Measurements from ENCODE around the gene CAMK2D. TPM values are rescaled to one million over a fixed set of nuclear protein-coding genes. Genes with fewer than 3 reads are reported as not detected.

CAMK2D gene
- total and polyA plus RNA-seq, 2 experiments from 2014 or later = 4.9 to 14.6 TPM

- no peaks in the 10 kb centered on the region for H3K79me2 ChIP-seq (replicated peaks; ENCODE audit: insufficient read depth)
- no peaks in the 10 kb centered on the region for H3K4me1 ChIP-seq (ENCODE audit: insufficient read depth)
- no peaks in the 10 kb centered on the region for H3K27me3 ChIP-seq (ENCODE audit: insufficient read depth)
- TF ChIP-seq EZH2phosphoT487 (IDR thresholded peaks at IDR 0.05; ENCODE audit: unreplicated experiment) (no peak), NANOG (IDR thresholded peaks at IDR 0.05; ENCODE audit: borderline replicate concordance) (no peak), ETS1 (IDR thresholded peaks at IDR 0.05) (no peak), REST (IDR thresholded peaks at IDR 0.05; ENCODE audit: unreplicated experiment) (no peak), POLR2AphosphoS5 (IDR thresholded peaks at IDR 0.05; ENCODE audit: low read depth) (no peak), ZNF331 (CRISPR knock-in tag; IDR thresholded peaks at IDR 0.05; ENCODE audit: low read depth) (no peak), JUNB (IDR thresholded peaks at IDR 0.05; ENCODE audit: unreplicated experiment) (no peak), ZNF462 (CRISPR knock-in tag; IDR thresholded peaks at IDR 0.05) (no peak), CTCF (conservative IDR thresholded peaks at IDR 0.05; ENCODE audit: low read depth in 2 of 2) (no peak), CREB1 (CRISPR knock-in tag; IDR thresholded peaks at IDR 0.05; ENCODE audit: low read depth) (no peak), EZH2 (IDR thresholded peaks at IDR 0.05; ENCODE audit: low read depth, unreplicated experiment) (no peak), ZNF114 (CRISPR knock-in tag; IDR thresholded peaks at IDR 0.05) (no peak), STAT1 (IDR thresholded peaks at IDR 0.05; ENCODE audit: unreplicated experiment) (no peak)
- H3F3A ChIP-seq (replicated peaks; ENCODE audit: low read depth) = no peaks in the 10 kb centered on the region
- Mint-ChIP-seq H3K36me3 (ENCODE audit: low read depth) (no peaks in the 10 kb centered on the region; the same call in 2 of the 3 replicates), H3K4me1 (peaks cover 12% of the 10 kb centered on the region), H3K27me3 (ENCODE audit: insufficient read depth, low read depth, poor library complexity) (no peaks in the 10 kb centered on the region), H3K9me3 (no peaks in the 10 kb centered on the region; the same call in 2 of the 3 replicates), H3K27ac (no peak overlapping the region), H3K4me3 (no peak overlapping the region)
- H3K36me3 ChIP-seq (ENCODE audit: insufficient read depth) = no peaks in the 10 kb centered on the region
- no peak overlapping the region for H3K27ac ChIP-seq (ENCODE audit: low read depth)
- DNase-seq (ENCODE audit: low spot score) (no peak), ATAC-seq (no peak)
- H3K9me2 ChIP-seq (ENCODE audit: insufficient read depth) = peaks cover 12% of the 10 kb centered on the region; the same call in 1 of the 2 replicates
- no peaks in the 10 kb centered on the region for H4K20me1 ChIP-seq (replicated peaks; ENCODE audit: insufficient read depth)
- no peak overlapping the region for H2AFZ ChIP-seq
- H3K4me2 ChIP-seq = no peak overlapping the region
- no peak overlapping the region for H3K4me3 ChIP-seq
Observed at GRCh38 chr4:113405874-113406722, 355.4 kb downstream of the CAMK2D start.
